K562 (cell line): ENCODE measurements around the gene ABLIM2. TPM values are rescaled to one million over a fixed set of nuclear protein-coding genes. Genes with fewer than 3 reads are reported as not detected.

ENCODE experiments used
- ATAC-seq: fragments of 200-7000 bp; cut with Tn5 transposase; 3 replicates; pipeline ENCODE4 v1.9.1; 2020; ENCODE audit warnings: moderate library complexity
- BruUV-seq: library from RNA; stranded (reverse); fragments of 400-500 nt; replicated peaks from 2 replicates; lab custom pipeline; 2021; lab: Mats Ljungman, UMichigan
- CTCF ChIA-PET: fragments of 300-600 bp; formaldehyde crosslinking; extraction: SDS; loops from one replicate; lab custom pipeline; 2021; ENCODE audit warnings: low intra/inter-chr PET ratio; lab: Yijun Ruan, JAX
- POLR2A ChIA-PET: fragments of 300-600, 350-650 bp; sonication (Branson Sonifier 250); formaldehyde crosslinking; extraction: SDS; loops from one replicate; lab custom pipeline; 2021; ENCODE audit warnings: antibody characterized with exemption, inconsistent platforms; lab: Yijun Ruan, JAX
- DNase-seq, 4 experiments: peaks; one replicate each; pipeline versions ENCODE4 v3.0.0 to v3.0.0-alpha.2; 2011 to 2018; ENCODE audit warnings: low spot score in 3 of 4, mixed read lengths in 3 of 4; ENCODE audit errors: extremely low read depth in 1 of 4
- FAIRE-seq: peaks from 2 replicates; lab custom pipeline; 2011; peaks lifted over from hg19 to GRCh38; lab: Jason Lieb, UNC
- H2AFZ ChIP-seq: 2 replicates; pipeline ENCODE4 v1.6.0; 2011; ENCODE audit warnings: low read depth, low read length, control low read depth, inconsistent platforms
- H3K27ac ChIP-seq: fragments of 200-600 bp; 3 replicates; pipeline ENCODE4 v1.8.0; 2011; ENCODE audit warnings: low read depth, mild to moderate bottlenecking, control low read depth, inconsistent platforms, low read length, moderate library complexity, mixed read lengths; ENCODE audit errors: extremely low read depth
- H3K27me3 ChIP-seq, 2 experiments: fragments of 300-600 bp in 1 of 2; 2 replicates in 1 of 2; 3 replicates in 1 of 2; pipeline versions ENCODE4 v1.6.0 to v1.8.0; 2011; ENCODE audit warnings: inconsistent platforms in 2 of 2, low read length in 2 of 2, mild to moderate bottlenecking in 1 of 2, mixed read lengths in 1 of 2, moderate library complexity in 1 of 2; ENCODE audit not compliant: control insufficient read depth in 2 of 2, insufficient read depth in 2 of 2
- H3K36me3 ChIP-seq: fragments of 300-600 bp; 3 replicates; pipeline ENCODE4 v1.8.0; 2011; ENCODE audit warnings: mild to moderate bottlenecking, low read length, inconsistent platforms; ENCODE audit not compliant: control insufficient read depth, insufficient read depth
- H3K4me1 ChIP-seq, 2 experiments: fragments of 200-600 bp in 1 of 2; replicated peaks in 1 of 2; 2 replicates in 1 of 2; 3 replicates in 1 of 2; pipeline versions ENCODE4 v1.5.1 to v1.8.0; 2011; ENCODE audit warnings: inconsistent platforms in 2 of 2, low read length in 2 of 2, mild to moderate bottlenecking in 1 of 2, mixed read lengths in 1 of 2, moderate library complexity in 1 of 2; ENCODE audit not compliant: control insufficient read depth in 2 of 2, insufficient read depth in 2 of 2
- H3K4me2 ChIP-seq: 2 replicates; pipeline ENCODE4 v1.6.1; 2011; ENCODE audit warnings: low read length, control low read depth, inconsistent platforms, mixed read lengths; ENCODE audit not compliant: insufficient read depth
- H3K4me3 ChIP-seq: fragments of 200-600 bp; sonication (generic), shearing (Covaris generic); 2 replicates; pipeline ENCODE4 v1.5.1; 2016; ENCODE audit warnings: control low read depth, inconsistent platforms
- H3K79me2 ChIP-seq: fragments of 200-600 bp; 3 replicates; pipeline ENCODE4 v1.8.0; 2011; ENCODE audit warnings: low read length, inconsistent platforms; ENCODE audit not compliant: control insufficient read depth, insufficient read depth
- H3K9ac ChIP-seq, 2 experiments: 2 replicates each; pipeline versions ENCODE4 v1.6.0 to v1.6.1; 2011; ENCODE audit warnings: low read depth in 2 of 2, low read length in 2 of 2, control low read depth in 1 of 2, inconsistent platforms in 1 of 2, mild to moderate bottlenecking in 1 of 2, mixed read lengths in 1 of 2; ENCODE audit not compliant: insufficient read depth in 1 of 2
- H3K9me1 ChIP-seq: one replicate; pipeline ENCODE4 v1.6.0; 2011; ENCODE audit warnings: inconsistent platforms, mild to moderate bottlenecking, low read length, moderate library complexity; ENCODE audit not compliant: control insufficient read depth, insufficient read depth
- H3K9me3 ChIP-seq: replicated peaks from 2 replicates; pipeline ENCODE4 v1.5.1; 2011; ENCODE audit warnings: low read depth, low read length, inconsistent platforms; ENCODE audit not compliant: control insufficient read depth, insufficient read depth
- H4K20me1 ChIP-seq: replicated peaks from 2 replicates; pipeline ENCODE4 v1.6.1; 2011; ENCODE audit warnings: low read length, inconsistent platforms, mixed read lengths; ENCODE audit not compliant: control insufficient read depth, insufficient read depth
- CEBPB ChIP-seq: fragments of 450-650 bp; IDR thresholded peaks from 2 replicates; pipeline ENCODE4 v1.6.1; 2016; ENCODE audit warnings: missing genetic modification characterization, missing compliant biosample characterization
- CEBPG ChIP-seq, 3 experiments: fragments of 200-800 bp in 1 of 3; sonication (Bioruptor generic) in 1 of 3; sonication (generic) in 1 of 3; formaldehyde crosslinking in 1 of 3; IDR thresholded peaks in 2 of 3; conservative IDR thresholded peaks in 1 of 3; 2 replicates each; pipeline versions ENCODE4 v1.6.1 to v1.8.0; 2016 to 2022; ENCODE audit warnings: missing compliant biosample characterization in 2 of 3, missing genetic modification characterization in 2 of 3, mild to moderate bottlenecking in 1 of 3, missing genetic modification reagents in 1 of 3
- ETV1 ChIP-seq: fragments of 450-650 bp; conservative IDR thresholded peaks from 2 replicates; pipeline ENCODE4 v1.6.1; 2016; ENCODE audit warnings: missing genetic modification characterization, control low read depth, low read depth, missing compliant biosample characterization
- ZNF407 ChIP-seq: fragments of 450-650 bp; IDR thresholded peaks from 2 replicates; pipeline ENCODE4 v1.6.1; 2016; ENCODE audit warnings: low read depth
- WGBS: fragments of 100-300 bp; shearing (Covaris generic); methylation state at CpG from one replicate; pipeline ENCODE4 v1.1.6; 2016; ENCODE audit warnings: low coverage, mixed read lengths; ENCODE audit not compliant: insufficient coverage; ENCODE audit errors: missing lambda C conversion rate; 5-methylcytosine and 5-hydroxymethylcytosine counted together
- in situ Hi-C: fragments of 300-500 bp; cut with MboI; formaldehyde crosslinking; loops from 4 replicates; pipeline ENCODE4 v1.15.0; 2018; ENCODE audit warnings: inconsistent platforms, mixed read lengths
- intact Hi-C: fragments of 100-400 bp; cut with micrococcal nuclease; formaldehyde crosslinking; loops from 2 replicates; pipeline ENCODE4 v1.14.2; 2022
- polyA plus RNA-seq, 8 experiments: library from polyadenylated mRNA; depleted of rRNA in 4 of 8; stranded (reverse) in 5 of 8; unstranded in 3 of 8; fragments of >200 nt; fragmentation: Nextera tagmentation in 2 of 8; fragmentation: Illumina TruSeq in 1 of 8; extraction: Ambion mirVana in 2 of 8; extraction: Trizol in 1 of 8; gene quantifications; 2 replicates each; pipeline versions ENCODE4 v1.2.1 to v1.2.3, GENCODE V29; 2011 to 2014; ENCODE audit warnings: inconsistent platforms in 1 of 8, missing spikeins in 1 of 8
- total RNA-seq, 7 experiments: library from RNA; depleted of rRNA in 6 of 7; stranded (reverse); fragments of >200 nt in 6 of 7; fragmentation: Illumina TruSeq in 2 of 7; extraction: Trizol in 2 of 7; gene quantifications; 2 replicates each; pipeline versions ENCODE4 v1.2.1 to v1.2.3, GENCODE V29; 2011 to 2021; ENCODE audit warnings: low replicate concordance in 1 of 7

The ABLIM2 gene
- total and polyA plus RNA-seq, 9 of the 15 experiments (the other 6 are each of a cell fraction or from before 2014, with no cell fraction given), result not detected

- no peak for DNase-seq
- intact Hi-C loops, result no loop called here
- no peak overlapping the region for H2AFZ ChIP-seq
These were observed 193.5 kb downstream of the ABLIM2 start for GRCh38 chr4:7964890-7965662.

More at GRCh38 chr4:7964890-7965662, 193.5 kb downstream of the ABLIM2 start:
- Histone ChIP-seq H3K4me1 (no peaks in the 10 kb centered on the region; a peak in 1 of 5 replicates), H3K36me3 (no peaks in the 10 kb centered on the region), H3K79me2 (no peaks in the 10 kb centered on the region), H3K9me3 (no peaks in the 10 kb centered on the region), H3K27ac (no peak overlapping the region), H3K9me1 (peaks cover 3% of the 10 kb centered on the region), H3K4me2 (no peak overlapping the region), H4K20me1 (peaks cover 10% of the 10 kb centered on the region), H3K27me3 (peaks cover 22 to 66% of the 10 kb centered on the region in 2 experiments; a peak in 3 of 5 replicates), H3K4me3 (no peak overlapping the region), H3K9ac (no peak overlapping the region)
- no peak for ATAC-seq
- in situ Hi-C loops, result no loop called here
- CTCF ChIA-PET, result no interaction called here
- 3% methylated on average over 23 of the region's 23 CpGs for WGBS
- no TSS peak for BruUV-seq
- FAIRE-seq, result no peak
- TF ChIP-seq CEBPG (CRISPR knock-in tag; IDR thresholded peaks at IDR 0.05) (peak; percentile 73), CEBPG (tag; conservative IDR thresholded peaks at IDR 0.05 in 1 of 2, IDR thresholded peaks at IDR 0.05 in 1 of 2) (peak; percentile 85 to 98), CEBPB (tag) (peak; percentile 93), ZNF407 (no peak), ETV1 (tag) (peak; percentile 41; the same call in 1 of the 2 replicates)
- POLR2A ChIA-PET, result interaction anchor here (0.6 kb wide), 1 partner anchor 493 kb away, joined by 3 read pairs; no protein-coding TSS in a partner anchor
